GM20000 (cell line): ENCODE measurements around the gene ERMN.

Experiments used
- DNase-seq: peaks from one replicate; pipeline ENCODE4 v3.0.0; 2012; ENCODE audit warnings: low spot score
- TF ChIP-seq, protein P1 (sequence below): IDR thresholded peaks from 2 replicates; pipeline ENCODE4 v1.5.1; 2012; ENCODE audit warnings: mild to moderate bottlenecking, control low read depth; ENCODE audit errors: extremely low read depth, missing control alignments

Gene ERMN

DNA sequence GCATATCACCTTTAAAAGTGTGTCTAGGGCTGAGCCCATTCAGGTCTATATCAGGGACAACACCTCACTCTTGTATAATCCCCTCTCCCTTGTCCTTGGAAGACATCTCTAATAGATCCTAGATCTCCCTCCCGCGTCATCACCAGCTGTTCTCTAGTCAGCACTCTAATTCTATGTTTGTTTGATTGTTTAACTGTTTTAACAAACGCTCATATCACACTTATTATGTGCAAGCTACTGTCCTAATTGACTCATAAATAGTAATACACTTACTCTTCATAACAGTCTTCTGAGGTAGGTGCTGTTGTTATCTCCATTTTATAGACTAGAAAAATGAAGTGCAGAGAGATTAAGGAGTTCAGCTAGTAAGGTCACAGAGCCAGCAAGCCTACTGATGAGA, 1.6 kb upstream of the ERMN start:
- DNase-seq = no peak
- TF ChIP-seq, protein P1, sequence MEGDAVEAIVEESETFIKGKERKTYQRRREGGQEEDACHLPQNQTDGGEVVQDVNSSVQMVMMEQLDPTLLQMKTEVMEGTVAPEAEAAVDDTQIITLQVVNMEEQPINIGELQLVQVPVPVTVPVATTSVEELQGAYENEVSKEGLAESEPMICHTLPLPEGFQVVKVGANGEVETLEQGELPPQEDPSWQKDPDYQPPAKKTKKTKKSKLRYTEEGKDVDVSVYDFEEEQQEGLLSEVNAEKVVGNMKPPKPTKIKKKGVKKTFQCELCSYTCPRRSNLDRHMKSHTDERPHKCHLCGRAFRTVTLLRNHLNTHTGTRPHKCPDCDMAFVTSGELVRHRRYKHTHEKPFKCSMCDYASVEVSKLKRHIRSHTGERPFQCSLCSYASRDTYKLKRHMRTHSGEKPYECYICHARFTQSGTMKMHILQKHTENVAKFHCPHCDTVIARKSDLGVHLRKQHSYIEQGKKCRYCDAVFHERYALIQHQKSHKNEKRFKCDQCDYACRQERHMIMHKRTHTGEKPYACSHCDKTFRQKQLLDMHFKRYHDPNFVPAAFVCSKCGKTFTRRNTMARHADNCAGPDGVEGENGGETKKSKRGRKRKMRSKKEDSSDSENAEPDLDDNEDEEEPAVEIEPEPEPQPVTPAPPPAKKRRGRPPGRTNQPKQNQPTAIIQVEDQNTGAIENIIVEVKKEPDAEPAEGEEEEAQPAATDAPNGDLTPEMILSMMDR = no peak

DNA sequence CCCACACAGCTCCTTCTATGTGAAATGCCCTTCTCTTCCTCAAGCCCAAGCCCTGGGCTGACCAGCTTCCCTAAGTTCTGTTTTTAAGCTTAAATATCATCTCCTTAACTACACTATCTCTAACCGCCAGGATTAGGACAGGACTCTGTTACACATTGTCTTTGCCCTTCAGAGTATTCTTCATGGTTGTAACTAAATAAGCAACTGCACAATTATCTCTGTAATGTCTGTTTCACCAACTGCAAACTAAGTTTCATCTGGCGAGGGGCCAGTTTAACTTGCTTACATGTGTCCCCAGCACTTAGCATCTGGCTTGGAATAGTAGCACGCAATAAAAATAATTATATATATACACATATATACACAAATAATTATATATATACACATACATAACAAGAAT, 1.1 kb upstream of the ERMN start:
- no peak for DNase-seq
- TF ChIP-seq, protein P1 = no peak

DNA sequence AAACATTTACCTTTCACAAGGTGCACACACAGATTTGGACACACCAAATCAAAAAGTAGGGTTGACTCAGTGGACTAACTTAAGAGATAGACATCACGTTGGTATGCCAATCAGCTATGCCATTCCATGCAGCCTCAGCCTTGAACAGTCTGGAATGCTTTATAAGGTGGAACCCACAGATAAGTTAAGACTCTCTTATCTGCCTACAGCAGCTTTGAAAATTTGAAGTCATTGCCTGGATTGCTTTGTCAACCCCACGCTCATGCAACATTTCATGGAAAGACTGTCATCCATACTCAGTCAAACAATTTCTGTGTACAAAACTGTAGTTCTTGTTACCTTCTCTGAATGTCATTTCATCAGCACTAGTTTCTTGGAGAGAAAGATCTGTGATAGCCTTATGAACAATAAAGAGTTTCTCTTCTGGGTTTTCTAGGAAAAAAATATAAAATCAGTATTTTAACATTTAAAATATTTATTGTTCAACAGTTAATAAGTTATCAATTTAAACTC, 1.2 kb downstream of the ERMN start:
- TF ChIP-seq, protein P1 = no peak
- DNase-seq = no peak

DNA sequence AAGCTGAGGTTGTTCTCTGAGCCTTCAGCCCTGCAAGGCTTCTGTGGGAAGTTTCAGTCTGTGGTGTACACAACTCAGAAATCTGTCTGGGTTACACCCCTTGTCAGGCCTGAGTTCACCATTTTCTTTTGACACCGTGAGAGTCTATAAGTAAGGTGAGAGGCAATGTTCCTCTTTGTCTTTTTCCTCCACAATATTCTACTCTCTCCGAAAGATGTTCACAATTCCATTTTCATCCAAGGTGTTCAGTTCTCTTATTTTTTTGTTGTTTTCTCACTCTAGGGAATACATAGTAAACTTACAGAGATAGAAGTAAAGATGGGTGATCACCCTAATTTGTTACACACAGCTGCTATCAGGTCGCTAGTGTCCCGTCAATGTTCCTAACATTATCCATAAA, 3.2 kb downstream of the ERMN start:
- DNase-seq = no peak
- TF ChIP-seq, protein P1 = no peak

DNA sequence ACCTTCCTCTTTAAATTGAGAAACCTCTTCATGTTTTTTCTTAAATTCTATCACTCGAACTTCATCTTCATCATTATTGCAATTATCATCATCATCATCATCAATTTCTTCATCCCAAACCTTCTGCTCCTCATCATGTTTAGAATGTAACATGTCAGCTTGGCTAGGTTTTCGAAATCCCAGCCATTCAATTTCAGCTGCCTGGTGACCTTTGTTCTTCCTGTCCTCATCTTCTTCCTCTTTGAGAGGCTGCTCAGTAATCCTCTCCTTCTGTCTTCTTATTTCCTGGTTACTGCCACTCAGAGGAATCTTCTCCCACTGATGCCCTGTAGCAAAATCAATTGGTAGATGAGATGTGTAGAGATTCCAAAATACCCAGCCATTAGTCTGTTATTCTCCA, 4.2 kb downstream of the ERMN start:
- DNase-seq = no peak
- TF ChIP-seq, protein P1 = no peak

DNA sequence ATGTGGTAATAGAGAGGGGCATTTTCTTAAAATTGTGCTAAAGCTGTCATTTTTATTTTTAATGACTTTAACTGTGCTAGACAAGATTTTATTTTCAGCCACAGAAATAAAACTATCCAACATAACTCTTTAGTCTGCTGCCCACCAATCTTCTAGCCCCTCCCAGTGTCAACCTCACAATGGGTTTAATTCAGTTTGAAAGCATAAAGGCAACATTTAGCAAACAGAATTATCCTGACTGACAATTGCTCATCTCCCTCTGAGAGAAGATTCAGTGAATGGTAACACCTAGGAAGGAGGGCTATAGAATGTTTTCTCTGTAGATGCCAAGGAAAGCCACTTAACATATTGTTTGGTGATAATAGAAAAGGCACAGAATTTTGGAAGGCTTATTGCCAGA, 5.2 kb downstream of the ERMN start:
- TF ChIP-seq, protein P1 = no peak
- DNase-seq = no peak

DNA sequence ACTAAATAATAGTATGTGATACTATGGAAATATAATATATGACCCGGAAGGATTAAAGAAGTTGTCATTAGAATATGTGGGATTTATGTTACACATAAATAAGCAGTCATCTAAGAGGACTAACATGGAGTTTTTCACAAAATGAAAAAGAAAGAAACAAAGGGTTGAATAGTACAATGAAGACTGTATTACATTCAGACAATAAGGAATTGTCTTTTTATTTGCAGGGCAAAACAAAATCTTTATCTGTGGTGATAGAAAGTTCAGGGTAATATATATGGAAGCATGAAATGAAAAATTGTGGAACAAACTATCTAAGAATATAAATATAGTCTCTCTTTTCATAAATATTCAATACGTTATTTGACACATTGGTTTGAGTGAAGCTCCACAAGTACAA, 5.8 kb downstream of the ERMN start:
- no peak for DNase-seq
- TF ChIP-seq, protein P1 = no peak

DNA sequence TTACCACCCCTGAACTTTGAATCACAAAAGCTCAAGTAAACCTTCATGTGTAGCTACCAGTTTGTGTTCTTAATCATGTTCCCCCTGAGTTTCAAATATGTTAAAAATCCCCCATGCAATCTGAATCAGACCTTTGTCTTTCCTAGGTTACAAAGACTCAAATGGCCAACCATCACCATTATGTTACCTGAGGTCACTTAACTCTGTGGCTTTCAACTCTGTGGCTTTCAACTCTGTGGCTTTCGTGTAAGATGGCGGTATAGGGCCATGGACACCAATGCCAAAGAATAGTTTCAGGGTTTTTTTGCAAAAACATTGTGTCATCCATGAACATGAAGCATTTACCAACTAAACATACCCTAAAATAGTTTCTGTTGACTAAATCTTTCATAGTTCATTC, 6.7 kb downstream of the ERMN start:
- TF ChIP-seq, protein P1 = no peak
- DNase-seq = no peak
